Right cardiac atrium (tissue), 5 donors: ENCODE results near the gene NUDT15. TPM values are rescaled to one million over a fixed set of nuclear protein-coding genes. Genes with fewer than 3 reads are reported as not detected.

Source experiments
- polyA plus RNA-seq: library from polyadenylated mRNA; stranded (reverse); fragments of 200-250 nt; gene quantifications from one replicate; pipeline ENCODE4 v1.2.3, GENCODE V29; 2013
- total RNA-seq, 4 donors: library from RNA; stranded (reverse); fragmentation: NEBNext Ultra II Directional; extraction: Animal tissue kit (Norgen Biotek cat#: 25700); gene quantifications; one replicate each; pipeline ENCODE4 v1.2.1, GENCODE V29; 2021
- donor health status: healthy with polysubstance abuse.
- donor health status: DM: no; HTN: yes; CAD: no.
- donor health status: DM: no; HTN: no; CAD: no.
- donor health status: DM: no; HTN: yes; CAD: no; lungs with severe emphysema.
- donor health status: DM: yes; HTN: yes; CAD: no.

The NUDT15 gene
- total and polyA plus RNA-seq, 5 donors = 8.0 to 13.6 (median 10.0) TPM

Other genes with a start within 250 kb of the NUDT15 start
- gene SUCLA2, start 36.5 kb upstream of the NUDT15 start, total RNA-seq = 100 to 1,000 TPM in 1 of 4 donors, 10 to 100 TPM in 3; 84.6 to 103 (median 95.2) TPM
- 74.6 TPM for gene SUCLA2, start 36.5 kb upstream of the NUDT15 start, polyA plus RNA-seq
- 10 to 100 TPM; 40.2 to 50.0 (median 49.2) TPM for gene MED4, start 57.4 kb downstream of the NUDT15 start, total RNA-seq
- gene MED4, start 57.4 kb downstream of the NUDT15 start, polyA plus RNA-seq = 56.2 TPM
- 100 to 1,000 TPM; 585 to 643 (median 613) TPM for gene ITM2B, start 195.5 kb downstream of the NUDT15 start, total RNA-seq
- 633 TPM for gene ITM2B, start 195.5 kb downstream of the NUDT15 start, polyA plus RNA-seq